NT2/D1 (cell line): ENCODE results near the gene ULK4.

Experiments
- SUZ12 ChIP-seq: IDR thresholded peaks from 2 replicates; pipeline ENCODE4 v1.6.1; 2011; ENCODE audit not compliant: insufficient read length, insufficient read depth; ENCODE audit errors: extremely low read depth
- YY1 ChIP-seq: IDR thresholded peaks from 2 replicates; pipeline ENCODE4 v1.6.1; 2011; ENCODE audit not compliant: insufficient read length, insufficient read depth
- ZNF274 ChIP-seq: IDR thresholded peaks from 2 replicates; pipeline ENCODE4 v1.6.1; 2011; ENCODE audit warnings: mild to moderate bottlenecking, low read depth, low read length

GRCh38 chr3:41848753-41849574, 112.9 kb downstream of the ULK4 start:
- TF ChIP-seq YY1 (no peak), ZNF274 (no peak), SUZ12 (no peak)
